ENCODE data around the gene ANAPC13. TPM values are rescaled to one million over a fixed set of nuclear protein-coding genes. Genes with fewer than 3 reads are reported as not detected.

ANAPC13 gene
- total RNA-seq, 1 experiment from 2014 or later: 52.7 TPM

DNA sequence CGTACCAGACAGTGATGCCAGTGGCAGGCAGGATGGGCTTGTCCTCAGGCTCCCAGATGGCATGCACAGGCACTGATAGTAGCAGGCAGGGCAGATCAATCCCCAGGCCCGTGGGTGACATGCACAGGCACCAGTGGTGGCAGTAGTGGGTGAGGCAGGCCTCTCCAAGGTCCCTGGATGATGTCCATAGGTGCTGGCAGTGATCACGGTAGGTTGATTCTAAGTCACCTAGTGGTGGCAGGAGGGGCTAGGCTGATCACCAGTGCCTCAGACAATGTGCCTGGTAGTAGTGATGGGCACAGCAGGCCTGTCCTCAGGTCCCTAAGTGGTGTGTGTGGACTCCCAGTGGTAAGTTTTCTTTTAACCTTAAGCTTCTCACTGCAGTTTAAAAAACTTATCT is 19.7 kb upstream of the ANAPC13 start:
- H3K36me3 ChIP-seq (ENCODE audit: low read depth): peaks cover 12% of the 10 kb centered on the region
- BruUV-seq (replicated peaks): no TSS peak
- DNase-seq: no peak
- ChIA-PET POLR2A (ENCODE audit: unreplicated experiment) (interaction anchor here (0.6 kb wide), 1 partner anchor 264 kb away, joined by 5 read pairs; no protein-coding TSS in a partner anchor), CTCF (no interaction called here)
- intact Hi-C loops (cut with micrococcal nuclease; ENCODE audit: unreplicated experiment): no loop called here
- H3K4me3 ChIP-seq: no peak overlapping the region
- no peaks in the 10 kb centered on the region for H3K4me1 ChIP-seq (replicated peaks; ENCODE audit: insufficient read depth)
- TF ChIP-seq, protein P1, sequence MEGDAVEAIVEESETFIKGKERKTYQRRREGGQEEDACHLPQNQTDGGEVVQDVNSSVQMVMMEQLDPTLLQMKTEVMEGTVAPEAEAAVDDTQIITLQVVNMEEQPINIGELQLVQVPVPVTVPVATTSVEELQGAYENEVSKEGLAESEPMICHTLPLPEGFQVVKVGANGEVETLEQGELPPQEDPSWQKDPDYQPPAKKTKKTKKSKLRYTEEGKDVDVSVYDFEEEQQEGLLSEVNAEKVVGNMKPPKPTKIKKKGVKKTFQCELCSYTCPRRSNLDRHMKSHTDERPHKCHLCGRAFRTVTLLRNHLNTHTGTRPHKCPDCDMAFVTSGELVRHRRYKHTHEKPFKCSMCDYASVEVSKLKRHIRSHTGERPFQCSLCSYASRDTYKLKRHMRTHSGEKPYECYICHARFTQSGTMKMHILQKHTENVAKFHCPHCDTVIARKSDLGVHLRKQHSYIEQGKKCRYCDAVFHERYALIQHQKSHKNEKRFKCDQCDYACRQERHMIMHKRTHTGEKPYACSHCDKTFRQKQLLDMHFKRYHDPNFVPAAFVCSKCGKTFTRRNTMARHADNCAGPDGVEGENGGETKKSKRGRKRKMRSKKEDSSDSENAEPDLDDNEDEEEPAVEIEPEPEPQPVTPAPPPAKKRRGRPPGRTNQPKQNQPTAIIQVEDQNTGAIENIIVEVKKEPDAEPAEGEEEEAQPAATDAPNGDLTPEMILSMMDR (conservative IDR thresholded peaks at IDR 0.05): no peak
- TF ChIP-seq EZH2 (IDR thresholded peaks at IDR 0.05; ENCODE audit: low read depth): no peak
- 0 out of 2 replicates have a peak, but pooled peaks cover 2% of the 10 kb centered on the region for H4K20me1 ChIP-seq (ENCODE audit: insufficient read depth)
- H3K9me3 ChIP-seq (ENCODE audit: insufficient read depth, low read depth): peaks cover 10% of the 10 kb centered on the region
- H3K79me2 ChIP-seq (ENCODE audit: low read depth): peaks cover 24% of the 10 kb centered on the region
- no peak overlapping the region for H3K4me2 ChIP-seq
- H2AFZ ChIP-seq: no peak overlapping the region
- no peak overlapping the region for H3K27ac ChIP-seq
- no peaks in the 10 kb centered on the region for H3F3A ChIP-seq (ENCODE audit: insufficient read depth, low read depth)
- no peaks in the 10 kb centered on the region for H3K27me3 ChIP-seq (ENCODE audit: insufficient read depth, low read depth)
- H3K9me2 ChIP-seq (ENCODE audit: insufficient read depth): no peaks in the 10 kb centered on the region

DNA sequence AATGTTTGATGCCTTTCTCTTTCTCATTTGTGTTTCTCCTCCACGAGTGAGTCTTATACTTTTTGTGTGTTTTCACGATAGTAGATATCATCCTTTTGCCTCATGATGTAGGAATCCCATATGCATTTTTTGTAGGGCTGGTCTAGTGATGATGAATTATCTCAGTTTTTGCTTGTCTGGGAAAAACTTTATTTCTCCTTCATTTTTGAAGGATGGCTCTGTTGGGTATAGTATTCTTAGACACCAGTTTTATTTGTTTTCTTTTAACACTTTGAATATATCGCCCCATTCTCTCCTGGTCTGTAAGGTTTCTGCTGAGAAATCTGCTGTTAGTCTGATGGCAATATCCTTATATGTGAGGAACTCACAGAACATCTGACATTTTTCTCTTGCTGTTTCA is 18.3 kb upstream of the ANAPC13 start:
- TF ChIP-seq EZH2 (IDR thresholded peaks at IDR 0.05; ENCODE audit: low read depth): no peak
- TF ChIP-seq, protein P1 (conservative IDR thresholded peaks at IDR 0.05): no peak
- no TSS peak for BruUV-seq (replicated peaks)
- intact Hi-C loops (cut with micrococcal nuclease; ENCODE audit: unreplicated experiment): no loop called here
- POLR2A ChIA-PET (ENCODE audit: unreplicated experiment): no interaction called here
- Histone ChIP-seq H3K27me3 (ENCODE audit: insufficient read depth, low read depth) (no peaks in the 10 kb centered on the region), H3K4me2 (no peak overlapping the region), H3K9me3 (ENCODE audit: insufficient read depth, low read depth) (peaks cover 10% of the 10 kb centered on the region), H4K20me1 (ENCODE audit: insufficient read depth) (0 out of 2 replicates have a peak, but pooled peaks cover 2% of the 10 kb centered on the region), H3K4me3 (no peak overlapping the region), H3K36me3 (ENCODE audit: low read depth) (peaks cover 12% of the 10 kb centered on the region), H3K9me2 (ENCODE audit: insufficient read depth) (no peaks in the 10 kb centered on the region), H3K4me1 (replicated peaks; ENCODE audit: insufficient read depth) (no peaks in the 10 kb centered on the region), H3F3A (ENCODE audit: insufficient read depth, low read depth) (no peaks in the 10 kb centered on the region), H3K27ac (no peak overlapping the region), H2AFZ (no peak overlapping the region), H3K79me2 (ENCODE audit: low read depth) (peaks cover 24% of the 10 kb centered on the region)
- CTCF ChIA-PET: no interaction called here
- no peak for DNase-seq

DNA sequence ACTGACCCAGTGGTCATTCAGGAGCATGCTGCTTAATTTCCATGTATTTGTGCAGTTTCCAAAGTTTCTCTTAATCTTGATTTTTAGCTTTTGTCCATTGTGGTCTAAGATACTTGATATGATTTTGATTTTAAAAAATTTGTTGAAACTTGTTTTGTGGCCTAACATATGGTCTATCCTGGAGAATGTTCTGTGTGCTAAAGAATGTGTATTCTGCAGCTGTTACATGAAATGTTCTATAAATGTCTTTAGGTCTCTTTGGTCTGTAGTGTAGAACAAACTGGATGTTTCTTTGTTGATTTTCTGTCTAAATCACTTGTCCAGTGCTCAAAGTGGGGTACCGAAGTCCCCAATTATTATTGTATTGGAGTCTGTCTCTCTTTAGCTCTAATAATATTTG is 17.5 kb upstream of the ANAPC13 start:
- Histone ChIP-seq H3K36me3 (ENCODE audit: low read depth) (peaks cover 8% of the 10 kb centered on the region), H3K4me1 (replicated peaks; ENCODE audit: insufficient read depth) (no peaks in the 10 kb centered on the region), H3K79me2 (ENCODE audit: low read depth) (peaks cover 28% of the 10 kb centered on the region), H3K4me2 (no peak overlapping the region), H2AFZ (no peak overlapping the region), H3F3A (ENCODE audit: insufficient read depth, low read depth) (no peaks in the 10 kb centered on the region), H3K4me3 (no peak overlapping the region), H3K9me3 (ENCODE audit: insufficient read depth, low read depth) (peaks cover 10% of the 10 kb centered on the region), H3K9me2 (ENCODE audit: insufficient read depth) (no peaks in the 10 kb centered on the region), H3K27ac (no peak overlapping the region), H4K20me1 (ENCODE audit: insufficient read depth) (0 out of 2 replicates have a peak, but pooled peaks cover 2% of the 10 kb centered on the region), H3K27me3 (ENCODE audit: insufficient read depth, low read depth) (no peaks in the 10 kb centered on the region)
- ChIA-PET CTCF (no interaction called here), POLR2A (ENCODE audit: unreplicated experiment) (no interaction called here)
- DNase-seq: no peak
- no TSS peak for BruUV-seq (replicated peaks)
- TF ChIP-seq, protein P1 (conservative IDR thresholded peaks at IDR 0.05): no peak
- no peak for TF ChIP-seq EZH2 (IDR thresholded peaks at IDR 0.05; ENCODE audit: low read depth)
- intact Hi-C loops (cut with micrococcal nuclease; ENCODE audit: unreplicated experiment): no loop called here

All from PC-9 (cell line).